ENCODE results near the gene JAKMIP2.
"Not testable (repeated sequence)": the region's sequence is repeated elsewhere in the genome, so short reads cannot be mapped to it uniquely, and the experiment has no call there.

The JAKMIP2 gene

GRCh38 chr5:147642666-147643065 lies 139.9 kb downstream of the JAKMIP2 start:
- no peak for DNase-seq

DNA sequence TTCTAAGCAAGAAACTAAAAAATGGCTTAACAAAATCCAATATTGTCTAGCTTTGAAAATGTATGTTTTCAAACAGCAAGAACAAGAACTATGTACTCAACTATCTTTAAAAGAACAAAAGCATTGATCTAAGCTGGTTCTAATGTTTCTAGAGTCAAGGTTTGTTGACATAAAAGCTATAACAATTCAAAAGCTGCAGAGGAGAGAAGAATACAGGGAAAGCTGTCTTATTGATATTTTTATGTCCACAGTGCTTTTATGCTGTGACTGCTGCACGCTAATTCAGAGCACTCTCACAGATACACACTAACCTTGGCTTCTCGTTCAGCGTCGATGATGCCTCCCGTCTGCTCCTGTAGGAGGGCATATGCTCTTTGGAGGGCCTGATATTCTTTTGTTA lies 143.2 kb downstream of the JAKMIP2 start:
- no peak for DNase-seq

- no peak for DNase-seq
Observed at GRCh38 chr5:147636729-147636984, 145.9 kb downstream of the JAKMIP2 start.

DNA sequence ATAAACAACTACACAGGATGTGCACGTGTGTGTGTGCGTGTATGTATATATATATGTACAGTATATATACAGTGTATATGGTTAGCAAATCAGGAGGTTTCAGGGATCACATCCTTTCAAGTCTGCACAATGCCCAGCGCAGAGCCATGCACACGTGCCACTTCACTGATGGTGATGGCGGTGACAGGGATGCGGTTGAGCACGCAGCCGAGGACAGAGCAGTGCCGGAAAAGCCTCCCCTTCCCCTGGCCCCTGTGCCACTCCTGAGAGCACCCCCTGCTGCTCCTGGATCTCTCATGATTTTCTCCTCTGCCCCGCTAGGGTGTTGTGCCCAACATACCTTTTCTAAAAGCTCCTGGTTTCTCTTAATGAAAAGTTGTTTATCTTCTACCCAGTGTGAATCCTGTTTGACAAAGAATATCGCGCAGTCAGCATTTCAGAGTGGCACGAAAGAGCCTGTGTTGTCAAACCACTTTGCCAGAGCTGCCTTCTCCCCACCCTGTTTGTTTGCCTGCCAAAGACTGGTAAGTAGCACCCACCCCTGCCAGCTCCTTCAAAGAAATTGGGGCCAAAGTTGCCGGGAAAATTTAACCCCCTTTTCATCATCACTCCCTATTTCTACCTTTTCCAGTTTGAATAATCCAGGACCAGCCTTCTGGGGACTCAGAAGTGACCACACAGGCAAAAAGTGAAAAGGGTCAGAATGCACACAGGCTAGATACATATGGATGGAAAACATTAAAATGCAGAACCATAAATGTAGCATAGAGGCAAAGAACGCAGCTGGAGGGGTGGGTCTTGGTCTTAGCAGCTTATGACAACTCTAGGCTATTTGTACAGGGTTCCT lies 146.4 kb downstream of the JAKMIP2 start:
- DNase-seq: no peak

- DNase-seq: not testable (repeated sequence)
Observed at GRCh38 chr5:147635439-147635838, 147.1 kb downstream of the JAKMIP2 start.

DNA sequence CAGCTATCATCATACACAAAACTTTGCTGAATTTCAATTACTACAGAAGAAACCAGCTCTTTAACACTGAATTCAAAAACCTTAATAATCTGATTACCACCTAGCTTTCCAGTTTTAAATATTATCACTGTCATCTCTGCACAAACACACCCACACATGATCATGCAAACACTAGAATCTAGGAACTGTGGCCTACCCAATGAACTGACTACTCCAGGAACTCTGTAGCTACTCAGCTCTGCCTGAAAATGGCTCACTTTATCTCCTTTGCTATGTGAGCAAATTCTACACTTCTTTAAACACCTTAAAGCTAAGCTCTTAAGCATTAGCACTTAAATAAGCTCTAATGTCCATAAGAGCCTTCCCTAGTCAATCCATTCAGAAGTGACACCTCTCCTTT lies 149.4 kb downstream of the JAKMIP2 start:
- no peak for DNase-seq

DNA sequence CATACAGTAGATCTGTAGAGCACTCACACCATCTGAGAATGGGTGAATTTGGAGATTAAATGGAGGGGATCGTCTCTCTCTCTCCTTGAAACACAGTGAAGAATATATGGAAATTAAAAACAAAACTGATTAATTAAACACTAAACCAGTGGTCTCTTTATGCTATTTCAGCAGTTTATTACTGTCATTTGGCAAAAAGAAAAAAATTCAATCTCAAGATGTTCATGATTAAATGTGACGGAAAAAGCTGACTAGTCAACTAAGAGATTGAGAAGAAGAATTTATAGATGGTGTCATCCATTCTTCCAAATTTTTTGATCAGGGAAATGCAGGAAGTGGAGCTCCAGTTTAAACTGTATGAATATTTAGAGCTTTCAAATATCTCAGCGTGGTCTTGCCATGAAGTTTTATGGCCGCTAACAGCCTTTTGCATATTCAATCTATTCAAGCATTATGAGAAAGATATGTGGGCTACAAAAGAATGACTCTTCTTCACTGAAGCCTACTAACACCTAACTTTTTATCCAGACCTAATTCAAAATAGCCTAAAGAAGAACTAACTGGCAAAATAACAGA lies 151.0 kb downstream of the JAKMIP2 start:
- no peak for DNase-seq

GRCh38 chr5:147629196-147629595 lies 153.3 kb downstream of the JAKMIP2 start:
- DNase-seq: no peak

- peak; percentile 53 for DNase-seq
Observed at GRCh38 chr5:147628058-147628895, 154.3 kb downstream of the JAKMIP2 start.

DNA sequence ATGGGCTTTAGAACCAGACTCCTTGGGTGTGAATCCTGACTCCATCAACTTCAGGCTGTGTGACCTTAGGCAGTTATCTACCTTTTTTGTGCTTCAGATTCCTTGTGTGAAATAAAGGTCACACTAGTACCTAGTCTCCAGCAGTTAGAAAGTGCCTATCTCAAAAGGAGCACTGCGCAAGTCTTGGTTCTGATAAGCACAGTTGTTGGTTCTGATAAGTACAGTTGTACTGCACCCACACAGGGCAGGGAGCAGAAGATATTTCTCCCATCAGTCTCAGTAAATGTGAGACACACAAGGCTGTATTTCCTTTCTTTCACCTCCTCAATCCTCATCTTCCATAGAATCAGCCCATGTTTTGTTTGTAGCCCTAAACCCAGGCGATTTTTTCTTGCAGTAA lies 156.1 kb downstream of the JAKMIP2 start:
- no peak for DNase-seq

DNA sequence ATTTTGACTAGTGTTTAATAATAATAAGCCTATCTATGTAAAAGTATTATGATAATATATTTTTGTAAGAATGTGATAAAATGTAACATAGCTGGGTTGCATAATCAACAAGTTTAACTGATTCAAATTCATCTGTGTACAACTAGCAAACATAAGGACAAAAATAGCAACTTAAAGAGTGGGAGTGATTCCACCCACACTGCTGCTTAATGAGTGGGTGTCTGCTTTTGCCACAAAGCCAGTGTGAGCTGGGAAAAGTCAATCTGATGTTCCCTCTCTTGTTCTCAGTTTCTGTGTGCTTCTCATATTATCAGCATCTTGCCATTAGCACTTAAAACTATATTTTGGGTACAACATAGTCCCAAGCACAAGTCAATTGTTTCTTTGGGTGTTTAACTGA lies 161.5 kb downstream of the JAKMIP2 start:
- DNase-seq: no peak

GRCh38 chr5:147619281-147619878 lies 163.1 kb downstream of the JAKMIP2 start:
- DNase-seq: no peak

- no peak for DNase-seq
Observed at GRCh38 chr5:147617711-147618350, 164.7 kb downstream of the JAKMIP2 start.

DNA sequence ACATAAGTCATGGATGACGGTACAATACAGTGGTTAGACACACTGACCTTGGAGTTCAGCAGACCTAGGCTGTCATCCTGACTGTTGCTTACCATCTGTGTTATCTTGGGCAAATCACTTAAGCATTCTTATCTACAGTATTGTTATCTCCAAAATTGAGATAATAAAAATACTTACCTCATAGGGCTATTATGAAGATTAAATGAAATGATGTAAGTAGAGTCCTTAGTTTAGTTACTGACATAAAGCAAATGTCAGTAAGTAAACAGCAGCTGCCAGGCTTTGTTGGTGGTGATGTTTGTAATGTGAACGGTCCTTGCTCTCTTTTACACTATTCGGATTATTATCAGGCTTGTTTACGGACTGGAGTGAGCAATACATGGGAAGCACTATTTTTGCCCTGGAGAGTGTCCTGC lies 165.3 kb downstream of the JAKMIP2 start:
- peak; percentile 50 for DNase-seq

DNA sequence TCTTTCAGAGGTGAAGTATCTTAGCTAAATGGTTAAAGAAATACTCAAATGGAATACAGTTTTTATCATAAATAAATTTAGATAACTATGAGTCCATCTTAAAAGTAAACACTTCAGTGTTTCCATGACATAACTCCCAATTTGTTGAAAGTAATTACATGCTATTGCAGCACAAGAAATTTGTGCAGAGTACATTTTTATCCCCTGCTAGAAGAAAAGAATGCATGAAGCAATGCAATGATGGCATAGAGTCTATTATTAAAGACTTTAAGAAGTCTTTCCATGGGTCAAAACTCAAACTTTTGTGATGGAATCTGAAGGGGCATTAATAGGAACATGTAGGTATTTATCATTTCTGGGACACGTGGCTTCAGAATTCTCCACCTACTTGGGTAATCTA lies 166.1 kb downstream of the JAKMIP2 start:
- no peak for DNase-seq

DNA sequence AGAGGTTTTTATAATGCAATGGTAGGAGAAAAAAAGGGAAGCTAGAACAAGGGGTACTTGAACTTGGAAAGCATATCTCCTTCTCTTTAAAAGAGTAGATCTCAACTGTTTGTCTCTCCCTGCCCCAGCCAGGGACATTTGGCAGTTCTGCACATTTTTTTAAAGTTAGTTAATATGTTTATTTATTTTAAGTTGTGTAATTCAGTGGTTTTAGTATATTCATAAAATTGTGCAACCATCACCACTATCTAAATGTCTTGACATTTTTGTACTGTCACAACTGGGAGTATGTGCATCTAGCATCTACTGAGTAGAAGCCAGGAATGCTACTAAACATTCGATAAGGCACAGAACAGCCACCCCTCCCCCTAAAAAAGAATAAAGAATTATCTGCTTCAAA lies 169.2 kb downstream of the JAKMIP2 start:
- no peak for DNase-seq

DNA sequence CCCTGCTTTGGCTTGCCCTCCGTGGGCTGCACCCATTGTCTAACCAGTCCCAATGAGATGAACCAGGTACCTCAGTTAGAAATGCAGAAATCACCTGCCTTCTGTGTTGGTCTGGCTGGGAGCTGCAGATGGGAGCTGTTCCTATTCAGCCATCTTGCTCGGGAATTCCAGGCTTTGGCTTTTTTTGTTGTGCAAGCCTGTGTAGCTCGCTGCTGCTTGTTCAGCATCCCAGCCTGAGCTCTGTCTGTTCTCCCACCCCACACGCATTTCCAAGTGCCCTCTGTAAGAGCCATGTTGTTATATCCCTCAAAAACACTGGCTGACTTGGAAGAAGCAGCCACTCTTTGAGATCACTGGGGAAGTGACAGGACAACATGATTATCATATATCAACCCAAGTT lies 171.0 kb downstream of the JAKMIP2 start:
- no peak for DNase-seq

GRCh38 chr5:147610798-147611197 lies 171.7 kb downstream of the JAKMIP2 start:
- no peak for DNase-seq

DNA sequence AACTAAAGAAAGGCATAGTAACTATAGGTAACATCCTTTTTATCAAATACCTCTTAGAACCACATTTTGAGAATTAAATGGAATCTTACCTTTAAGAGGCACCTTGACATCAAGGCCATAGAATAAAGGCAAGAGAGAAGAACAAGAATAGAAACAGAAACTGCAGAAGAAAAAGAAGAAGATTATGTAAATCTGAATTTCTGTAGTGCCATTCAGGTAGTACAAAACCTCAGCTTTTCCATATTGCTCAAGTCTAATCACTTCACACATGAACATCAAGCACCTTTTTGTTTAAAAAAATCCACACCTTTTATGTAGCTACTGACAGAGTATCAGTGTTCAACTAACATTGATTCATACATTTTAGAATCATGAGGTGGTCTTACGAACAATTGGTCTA lies 180.9 kb downstream of the JAKMIP2 start:
- no peak for DNase-seq

- DNase-seq: no peak
Observed at GRCh38 chr5:147591120-147591519, 191.4 kb downstream of the JAKMIP2 start.

DNA sequence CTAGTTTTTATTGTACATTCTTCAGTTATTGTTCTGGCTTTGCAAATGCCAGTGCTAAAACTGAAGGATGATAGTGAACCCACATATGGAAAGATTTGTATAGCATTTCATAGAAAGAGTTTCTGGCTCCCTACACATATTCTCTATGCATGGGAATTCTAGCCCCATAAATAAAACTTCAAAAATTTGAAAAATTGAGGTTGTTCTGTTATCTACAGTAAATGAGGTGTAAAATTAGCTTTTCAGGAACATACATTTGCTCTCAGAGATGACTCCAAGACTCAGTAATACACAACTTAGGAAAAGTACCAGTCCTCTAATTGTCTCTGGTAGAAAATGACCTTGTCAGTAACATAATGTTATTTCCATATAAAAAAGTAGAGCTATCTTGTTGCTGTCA lies 192.4 kb downstream of the JAKMIP2 start:
- DNase-seq: no peak

DNA sequence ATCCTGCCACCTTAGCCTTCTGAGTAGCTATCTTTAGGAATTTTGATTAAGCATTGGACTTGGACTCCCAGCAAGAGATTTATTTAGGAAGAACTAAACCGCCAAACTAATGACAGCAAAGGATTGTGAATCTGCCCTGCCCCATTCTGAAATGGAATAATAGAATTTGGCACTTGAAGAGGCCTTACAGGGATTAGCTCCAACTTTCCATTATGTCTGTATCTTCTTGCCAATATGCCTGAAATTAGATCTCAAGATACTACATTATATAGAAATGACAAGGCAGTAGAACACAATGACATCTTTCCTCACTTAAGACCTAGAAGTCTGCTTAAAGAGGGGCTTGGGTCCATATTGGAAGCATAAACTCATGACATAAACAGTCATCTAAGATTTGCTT lies 195.7 kb downstream of the JAKMIP2 start:
- DNase-seq: no peak

DNA sequence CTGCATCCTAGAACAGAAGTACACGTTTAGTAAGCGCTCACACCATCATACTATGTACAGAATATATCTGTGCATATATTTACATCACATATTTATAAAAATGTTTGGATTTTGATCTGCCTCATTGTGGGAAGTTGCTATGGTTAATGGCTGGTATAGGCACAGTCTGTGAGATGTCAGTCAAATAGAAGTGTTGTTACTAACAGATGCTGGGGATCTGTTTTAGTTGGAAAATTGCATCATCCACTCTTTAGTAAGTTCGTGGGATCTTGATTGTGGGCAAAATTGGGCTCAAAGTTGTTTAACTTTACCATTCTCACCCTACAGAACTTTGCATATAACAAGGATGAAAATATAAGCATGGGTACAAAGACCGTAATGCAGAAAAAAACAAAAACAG lies 196.3 kb downstream of the JAKMIP2 start:
- DNase-seq: no peak

Measured in NCI-H146 (cell line).